GM23338 (cell line): ENCODE results near the gene NRIP3.

Experiments used
- CREB1 ChIP-seq: fragments of 250-450 bp; sonication (Bioruptor Pico); IDR thresholded peaks from 2 replicates; pipeline ENCODE4 v1.5.0; 2020; ENCODE audit warnings: low read depth, mild to moderate bottlenecking, moderate library complexity
- ETS1 ChIP-seq: IDR thresholded peaks from 2 replicates; pipeline ENCODE4 v1.6.1; 2016; ENCODE audit warnings: antibody characterized with exemption
- EZH2 ChIP-seq: fragments of 200-600 bp; sonication (generic); IDR thresholded peaks from one replicate; pipeline ENCODE4 v1.8.0; 2017; ENCODE audit warnings: antibody characterized with exemption, mild to moderate bottlenecking, low read depth; ENCODE audit not compliant: unreplicated experiment
- EZH2phosphoT487 ChIP-seq: fragments of 200-600 bp; sonication (generic); IDR thresholded peaks from one replicate; pipeline ENCODE4 v1.8.1; 2018; ENCODE audit warnings: antibody characterized with exemption; ENCODE audit not compliant: unreplicated experiment
- JUNB ChIP-seq: IDR thresholded peaks from one replicate; pipeline ENCODE4 v1.6.1; 2016; ENCODE audit warnings: antibody characterized with exemption; ENCODE audit not compliant: unreplicated experiment
- NANOG ChIP-seq: IDR thresholded peaks from 2 replicates; pipeline ENCODE4 v1.6.1; 2016; ENCODE audit warnings: antibody characterized with exemption, borderline replicate concordance
- POLR2AphosphoS5 ChIP-seq: IDR thresholded peaks from 2 replicates; pipeline ENCODE4 v1.6.1; 2016; ENCODE audit warnings: antibody characterized with exemption, low read depth
- TF ChIP-seq, protein P1 (sequence below): IDR thresholded peaks from one replicate; pipeline ENCODE4 v1.6.1; 2018; ENCODE audit warnings: antibody characterized with exemption; ENCODE audit not compliant: unreplicated experiment
- TF ChIP-seq, protein P2 (sequence below), 2 experiments: fragments of 200-600 bp in 1 of 2; sonication (generic) in 1 of 2; conservative IDR thresholded peaks; 2 replicates each; pipeline versions ENCODE4 v1.5.1 to v1.6.1; 2016 to 2017; ENCODE audit warnings: antibody characterized with exemption in 2 of 2, low read depth in 2 of 2, mild to moderate bottlenecking in 2 of 2, moderate library complexity in 1 of 2

- TF ChIP-seq, protein P1, sequence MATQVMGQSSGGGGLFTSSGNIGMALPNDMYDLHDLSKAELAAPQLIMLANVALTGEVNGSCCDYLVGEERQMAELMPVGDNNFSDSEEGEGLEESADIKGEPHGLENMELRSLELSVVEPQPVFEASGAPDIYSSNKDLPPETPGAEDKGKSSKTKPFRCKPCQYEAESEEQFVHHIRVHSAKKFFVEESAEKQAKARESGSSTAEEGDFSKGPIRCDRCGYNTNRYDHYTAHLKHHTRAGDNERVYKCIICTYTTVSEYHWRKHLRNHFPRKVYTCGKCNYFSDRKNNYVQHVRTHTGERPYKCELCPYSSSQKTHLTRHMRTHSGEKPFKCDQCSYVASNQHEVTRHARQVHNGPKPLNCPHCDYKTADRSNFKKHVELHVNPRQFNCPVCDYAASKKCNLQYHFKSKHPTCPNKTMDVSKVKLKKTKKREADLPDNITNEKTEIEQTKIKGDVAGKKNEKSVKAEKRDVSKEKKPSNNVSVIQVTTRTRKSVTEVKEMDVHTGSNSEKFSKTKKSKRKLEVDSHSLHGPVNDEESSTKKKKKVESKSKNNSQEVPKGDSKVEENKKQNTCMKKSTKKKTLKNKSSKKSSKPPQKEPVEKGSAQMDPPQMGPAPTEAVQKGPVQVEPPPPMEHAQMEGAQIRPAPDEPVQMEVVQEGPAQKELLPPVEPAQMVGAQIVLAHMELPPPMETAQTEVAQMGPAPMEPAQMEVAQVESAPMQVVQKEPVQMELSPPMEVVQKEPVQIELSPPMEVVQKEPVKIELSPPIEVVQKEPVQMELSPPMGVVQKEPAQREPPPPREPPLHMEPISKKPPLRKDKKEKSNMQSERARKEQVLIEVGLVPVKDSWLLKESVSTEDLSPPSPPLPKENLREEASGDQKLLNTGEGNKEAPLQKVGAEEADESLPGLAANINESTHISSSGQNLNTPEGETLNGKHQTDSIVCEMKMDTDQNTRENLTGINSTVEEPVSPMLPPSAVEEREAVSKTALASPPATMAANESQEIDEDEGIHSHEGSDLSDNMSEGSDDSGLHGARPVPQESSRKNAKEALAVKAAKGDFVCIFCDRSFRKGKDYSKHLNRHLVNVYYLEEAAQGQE, result no peak
- TF ChIP-seq POLR2AphosphoS5 (no peak), JUNB (no peak), EZH2phosphoT487 (no peak), NANOG (no peak), EZH2 (no peak), ETS1 (no peak), CREB1 (CRISPR knock-in tag) (no peak)
- TF ChIP-seq, protein P2, sequence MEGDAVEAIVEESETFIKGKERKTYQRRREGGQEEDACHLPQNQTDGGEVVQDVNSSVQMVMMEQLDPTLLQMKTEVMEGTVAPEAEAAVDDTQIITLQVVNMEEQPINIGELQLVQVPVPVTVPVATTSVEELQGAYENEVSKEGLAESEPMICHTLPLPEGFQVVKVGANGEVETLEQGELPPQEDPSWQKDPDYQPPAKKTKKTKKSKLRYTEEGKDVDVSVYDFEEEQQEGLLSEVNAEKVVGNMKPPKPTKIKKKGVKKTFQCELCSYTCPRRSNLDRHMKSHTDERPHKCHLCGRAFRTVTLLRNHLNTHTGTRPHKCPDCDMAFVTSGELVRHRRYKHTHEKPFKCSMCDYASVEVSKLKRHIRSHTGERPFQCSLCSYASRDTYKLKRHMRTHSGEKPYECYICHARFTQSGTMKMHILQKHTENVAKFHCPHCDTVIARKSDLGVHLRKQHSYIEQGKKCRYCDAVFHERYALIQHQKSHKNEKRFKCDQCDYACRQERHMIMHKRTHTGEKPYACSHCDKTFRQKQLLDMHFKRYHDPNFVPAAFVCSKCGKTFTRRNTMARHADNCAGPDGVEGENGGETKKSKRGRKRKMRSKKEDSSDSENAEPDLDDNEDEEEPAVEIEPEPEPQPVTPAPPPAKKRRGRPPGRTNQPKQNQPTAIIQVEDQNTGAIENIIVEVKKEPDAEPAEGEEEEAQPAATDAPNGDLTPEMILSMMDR (conservative IDR thresholded peaks at IDR 0.05; ENCODE audit: low read depth in 2 of 2), result no peak
Observed at GRCh38 chr11:9004183-9004926, 554 bp upstream of the NRIP3 start.
